CMK (cell line): ENCODE measurements around the gene RFX6.
"Not testable (repeated sequence)": the region's sequence is repeated elsewhere in the genome, so short reads cannot be mapped to it uniquely, and the experiment has no call there.

ENCODE experiments used
- DNase-seq: peaks from one replicate; pipeline ENCODE4 v3.0.0-alpha.2; 2010; ENCODE audit warnings: low read depth

Gene RFX6, protein sequence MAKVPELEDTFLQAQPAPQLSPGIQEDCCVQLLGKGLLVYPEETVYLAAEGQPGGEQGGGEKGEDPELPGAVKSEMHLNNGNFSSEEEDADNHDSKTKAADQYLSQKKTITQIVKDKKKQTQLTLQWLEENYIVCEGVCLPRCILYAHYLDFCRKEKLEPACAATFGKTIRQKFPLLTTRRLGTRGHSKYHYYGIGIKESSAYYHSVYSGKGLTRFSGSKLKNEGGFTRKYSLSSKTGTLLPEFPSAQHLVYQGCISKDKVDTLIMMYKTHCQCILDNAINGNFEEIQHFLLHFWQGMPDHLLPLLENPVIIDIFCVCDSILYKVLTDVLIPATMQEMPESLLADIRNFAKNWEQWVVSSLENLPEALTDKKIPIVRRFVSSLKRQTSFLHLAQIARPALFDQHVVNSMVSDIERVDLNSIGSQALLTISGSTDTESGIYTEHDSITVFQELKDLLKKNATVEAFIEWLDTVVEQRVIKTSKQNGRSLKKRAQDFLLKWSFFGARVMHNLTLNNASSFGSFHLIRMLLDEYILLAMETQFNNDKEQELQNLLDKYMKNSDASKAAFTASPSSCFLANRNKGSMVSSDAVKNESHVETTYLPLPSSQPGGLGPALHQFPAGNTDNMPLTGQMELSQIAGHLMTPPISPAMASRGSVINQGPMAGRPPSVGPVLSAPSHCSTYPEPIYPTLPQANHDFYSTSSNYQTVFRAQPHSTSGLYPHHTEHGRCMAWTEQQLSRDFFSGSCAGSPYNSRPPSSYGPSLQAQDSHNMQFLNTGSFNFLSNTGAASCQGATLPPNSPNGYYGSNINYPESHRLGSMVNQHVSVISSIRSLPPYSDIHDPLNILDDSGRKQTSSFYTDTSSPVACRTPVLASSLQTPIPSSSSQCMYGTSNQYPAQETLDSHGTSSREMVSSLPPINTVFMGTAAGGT

DNA sequence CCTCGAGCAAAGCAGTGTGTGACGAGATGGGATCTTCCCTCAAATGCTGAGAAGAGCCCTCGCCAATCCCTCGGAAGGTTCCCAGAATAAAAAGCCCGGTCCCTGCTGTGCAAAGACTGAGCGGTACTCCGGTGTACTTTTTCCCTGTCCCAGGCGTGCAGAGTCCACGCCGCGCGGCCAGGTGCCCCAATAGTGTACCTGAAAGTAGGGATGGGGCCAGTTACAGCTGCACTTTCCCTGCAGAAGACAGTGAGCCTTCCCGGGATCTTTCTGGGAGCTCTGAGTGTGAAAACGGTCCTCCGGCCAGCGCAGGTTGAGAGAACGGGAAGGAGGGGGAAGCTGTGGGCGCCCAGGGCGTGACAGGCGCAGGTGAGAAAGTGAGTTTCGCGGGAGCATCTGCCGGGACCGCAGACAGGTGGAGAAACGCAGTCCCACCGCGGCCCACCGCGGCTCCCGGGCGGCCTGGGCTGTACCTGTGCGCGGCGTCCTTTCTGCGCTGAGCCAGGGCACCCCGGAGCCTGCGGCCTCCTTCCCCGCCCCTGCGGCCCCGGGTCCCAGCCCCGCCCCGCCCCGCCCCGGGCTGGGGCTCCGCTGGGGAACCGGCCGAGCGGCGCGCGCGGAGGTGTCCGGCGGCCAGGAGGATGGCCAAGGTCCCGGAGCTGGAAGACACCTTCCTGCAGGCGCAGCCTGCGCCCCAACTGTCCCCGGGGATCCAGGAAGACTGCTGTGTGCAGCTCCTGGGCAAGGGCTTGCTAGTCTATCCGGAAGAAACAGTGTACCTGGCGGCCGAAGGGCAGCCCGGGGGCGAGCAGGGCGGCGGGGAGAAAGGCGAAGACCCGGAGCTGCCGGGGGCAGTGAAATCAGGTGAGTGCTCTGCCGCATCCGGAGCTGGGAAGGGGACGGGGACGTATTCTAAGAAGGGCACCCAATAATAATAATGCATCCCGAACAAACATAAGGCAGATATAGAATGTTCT lies at the start of gene RFX6:
Gene RFX6 (plus strand): TSS at position 608 of the 977 bp plus-strand sequence. CDS start 34 bp downstream, at position 642.
- DNase-seq = no peak

DNA sequence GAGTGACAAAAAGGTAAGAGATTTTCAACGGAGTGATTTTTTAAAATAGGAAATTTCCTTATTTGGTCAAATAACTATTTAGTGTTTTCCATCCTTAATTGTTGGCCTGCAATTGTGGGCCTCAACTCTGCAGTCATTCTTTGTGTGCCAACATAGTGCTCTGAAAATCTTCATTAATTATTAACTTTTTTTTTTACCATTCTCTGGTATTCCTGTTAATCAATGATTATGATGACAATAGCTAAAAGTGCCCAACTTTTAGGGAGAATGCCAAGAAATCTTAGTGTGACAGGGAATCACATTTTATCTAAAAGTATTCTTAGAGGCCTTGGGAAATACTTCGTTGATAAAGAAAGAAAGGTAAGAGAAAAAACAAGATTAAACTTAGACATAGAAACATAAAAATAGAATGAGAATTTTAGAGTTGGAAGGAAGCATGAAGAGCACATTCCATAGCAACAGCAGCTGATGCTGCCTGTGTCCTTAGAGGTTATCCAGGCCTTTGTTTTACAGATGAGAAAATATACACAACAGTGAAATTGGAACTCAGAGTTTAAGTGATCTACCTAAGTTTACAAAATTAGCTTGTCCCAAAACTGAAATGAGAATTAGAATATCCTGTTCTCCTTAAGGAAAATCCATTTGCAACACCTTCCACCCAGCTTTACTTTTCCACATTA lies 49.3 kb upstream of the RFX6 start:
- no peak for DNase-seq

DNA sequence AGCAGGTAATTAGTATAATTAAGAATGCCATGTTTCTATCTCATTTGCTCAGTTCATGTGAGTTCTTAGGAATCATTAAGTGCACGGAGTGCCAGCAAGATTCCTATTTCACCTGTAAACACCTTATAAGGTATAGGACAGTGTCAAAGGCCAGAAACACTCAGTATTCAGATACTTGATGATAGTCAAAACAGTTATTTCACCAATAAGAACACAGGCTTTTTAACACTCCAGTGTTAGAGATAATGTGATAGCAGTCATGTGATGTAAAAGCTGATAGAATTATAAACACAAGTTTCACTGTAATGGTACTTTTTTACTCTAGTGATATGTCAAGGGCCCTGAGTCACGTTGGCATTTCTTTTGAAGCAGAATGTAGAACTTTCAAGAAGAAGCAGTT lies 48.1 kb upstream of the RFX6 start, which contains the start of gene GPRC6A:
Gene GPRC6A (minus strand): TSS at position 101 of the 400 bp plus-strand sequence. CDS start 70 bp downstream, at position 31.
- no peak for DNase-seq

DNA sequence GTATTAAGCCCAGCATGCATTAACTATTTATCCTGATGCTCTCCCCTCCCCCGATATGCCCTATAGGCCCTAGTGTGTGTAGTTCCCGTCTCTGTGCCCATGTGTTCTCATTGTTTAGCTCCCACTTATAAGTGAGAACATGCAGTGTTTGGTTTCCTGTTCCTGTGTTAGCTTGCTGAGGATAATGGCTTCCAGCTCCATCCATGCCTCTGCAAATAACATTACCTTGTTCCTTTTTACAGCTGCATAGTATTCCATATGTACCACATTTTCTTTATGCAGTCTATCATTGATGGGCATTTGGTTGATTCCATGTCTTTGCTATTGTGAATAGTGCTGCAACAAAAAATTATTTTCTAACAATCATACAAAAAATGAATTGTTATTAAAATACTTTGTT lies 42.5 kb upstream of the RFX6 start:
- not testable (repeated sequence) for DNase-seq

DNA sequence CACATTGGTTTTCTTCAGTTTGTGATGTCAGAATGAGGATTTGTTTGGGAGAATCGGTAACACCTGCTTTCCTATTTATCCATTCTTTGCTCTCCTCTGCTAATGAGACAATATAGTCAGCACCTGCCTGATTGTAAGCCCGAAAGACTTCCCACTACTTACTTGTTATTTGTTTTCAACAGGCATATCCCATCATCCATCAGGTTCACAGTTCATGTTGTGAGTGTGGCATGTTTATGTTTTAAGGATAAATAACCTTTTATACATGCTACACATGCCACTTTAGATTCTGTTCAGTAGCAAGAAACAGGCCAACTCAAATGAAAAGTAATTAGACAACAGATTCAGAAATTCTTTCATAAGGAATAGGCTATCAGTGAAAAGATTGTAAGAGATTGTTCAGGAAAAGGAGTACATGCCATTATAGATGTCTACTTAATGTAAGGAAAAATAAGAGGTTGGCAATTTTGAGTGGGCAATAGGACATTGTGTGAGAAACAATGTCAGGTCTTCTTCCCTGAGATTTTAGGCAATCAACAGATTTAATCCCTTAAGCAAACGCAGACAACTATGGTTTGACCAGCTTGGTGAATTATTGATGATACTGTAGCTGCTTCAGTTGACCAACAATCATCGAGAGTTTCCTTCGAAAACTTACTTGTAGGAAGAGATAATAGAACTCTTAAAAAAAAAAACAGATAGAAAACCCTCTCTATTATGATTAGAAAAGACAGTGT lies 40.3 kb upstream of the RFX6 start:
- DNase-seq = no peak

DNA sequence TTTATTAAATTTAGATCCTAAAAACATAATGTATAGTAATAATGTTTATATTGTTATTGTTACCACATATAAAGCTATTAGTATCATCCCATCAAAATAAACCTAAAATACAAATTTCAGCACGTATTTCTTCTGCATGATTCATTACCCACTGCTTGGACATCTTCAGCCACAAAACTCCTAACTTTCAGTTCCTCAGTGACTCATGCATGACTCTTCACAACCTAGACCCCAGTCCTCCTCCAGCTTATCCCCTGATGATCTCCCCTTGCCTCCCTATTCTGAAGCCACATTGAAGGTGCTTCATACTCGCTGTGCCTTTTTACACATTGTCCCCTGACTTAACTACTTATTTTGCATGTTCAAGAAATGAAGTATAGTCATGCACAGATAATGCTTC lies 37.0 kb upstream of the RFX6 start:
- no peak for DNase-seq

DNA sequence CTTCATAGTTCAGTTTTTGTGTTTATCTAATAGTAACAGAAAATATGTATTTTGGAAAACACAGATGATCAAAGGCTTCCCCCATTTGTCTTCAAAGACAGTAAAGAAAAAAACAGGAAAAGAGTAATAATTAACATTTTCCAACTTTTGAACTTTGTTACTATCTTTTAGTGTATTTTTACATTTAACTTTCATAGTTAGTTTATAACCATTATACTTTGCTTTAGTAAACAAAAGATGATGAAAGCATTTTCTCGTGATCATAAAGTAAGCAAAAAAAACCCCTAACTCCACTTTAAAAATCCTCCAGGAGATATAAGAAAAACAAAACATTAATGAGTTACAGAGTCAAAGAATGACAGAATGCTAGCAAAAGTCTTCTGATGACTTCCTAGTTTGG lies 34.6 kb upstream of the RFX6 start:
- no peak for DNase-seq

DNA sequence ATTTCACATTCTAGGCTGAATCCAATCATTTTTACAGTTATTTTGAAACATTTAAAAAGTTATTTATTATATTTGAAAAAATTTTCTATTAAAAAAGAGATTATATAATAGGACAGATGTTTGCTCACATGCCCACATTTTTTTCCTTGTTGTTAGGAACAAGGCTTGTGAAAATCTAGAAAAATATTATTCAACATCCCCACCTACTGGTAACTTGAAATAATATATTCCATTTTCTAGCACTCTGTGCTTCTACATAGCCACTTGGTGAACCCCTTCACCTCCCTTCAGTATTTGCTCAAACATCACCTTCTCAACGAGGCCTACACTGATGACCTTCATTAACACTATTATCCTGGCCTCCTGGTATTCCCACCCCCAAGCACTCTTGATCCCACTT lies 29.8 kb upstream of the RFX6 start:
- DNase-seq = no peak

DNA sequence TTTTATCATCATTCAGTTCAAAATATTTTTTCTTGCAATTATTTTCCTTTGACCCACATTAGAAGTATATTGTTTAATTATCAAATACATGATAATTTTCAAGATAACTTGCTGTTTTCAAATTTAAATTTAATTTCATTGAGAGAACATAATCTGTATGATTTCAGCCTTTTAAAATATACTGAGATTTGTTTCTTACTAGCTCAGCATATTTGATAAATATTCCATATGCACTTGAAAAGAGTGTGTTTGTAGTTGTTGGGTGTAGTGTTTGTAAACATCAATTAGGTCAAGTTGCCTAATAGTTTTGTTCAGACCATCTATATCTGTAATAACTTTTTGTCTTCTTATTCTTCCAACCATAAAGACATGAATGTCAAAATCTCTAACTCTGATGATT lies 19.0 kb upstream of the RFX6 start:
- no peak for DNase-seq

DNA sequence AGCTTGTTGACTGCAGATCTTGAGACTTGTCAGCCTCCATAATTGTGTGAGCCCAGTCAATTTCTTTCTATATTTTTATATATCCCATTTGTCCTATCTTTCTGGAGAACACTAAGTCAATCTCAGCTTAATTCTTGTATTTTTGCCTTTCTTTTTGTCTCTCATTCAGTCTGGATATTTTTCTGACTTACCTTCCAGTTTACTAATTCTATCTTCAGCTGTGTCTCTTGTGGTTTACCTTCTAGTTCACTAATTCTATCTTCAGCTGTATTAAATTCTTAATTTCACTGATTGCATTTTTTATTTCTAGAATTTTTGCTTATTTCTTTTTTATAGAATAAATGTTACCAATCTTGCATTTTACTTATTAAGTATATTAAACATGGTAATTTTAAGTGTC lies 17.8 kb upstream of the RFX6 start:
- peak; percentile 1 for DNase-seq

DNA sequence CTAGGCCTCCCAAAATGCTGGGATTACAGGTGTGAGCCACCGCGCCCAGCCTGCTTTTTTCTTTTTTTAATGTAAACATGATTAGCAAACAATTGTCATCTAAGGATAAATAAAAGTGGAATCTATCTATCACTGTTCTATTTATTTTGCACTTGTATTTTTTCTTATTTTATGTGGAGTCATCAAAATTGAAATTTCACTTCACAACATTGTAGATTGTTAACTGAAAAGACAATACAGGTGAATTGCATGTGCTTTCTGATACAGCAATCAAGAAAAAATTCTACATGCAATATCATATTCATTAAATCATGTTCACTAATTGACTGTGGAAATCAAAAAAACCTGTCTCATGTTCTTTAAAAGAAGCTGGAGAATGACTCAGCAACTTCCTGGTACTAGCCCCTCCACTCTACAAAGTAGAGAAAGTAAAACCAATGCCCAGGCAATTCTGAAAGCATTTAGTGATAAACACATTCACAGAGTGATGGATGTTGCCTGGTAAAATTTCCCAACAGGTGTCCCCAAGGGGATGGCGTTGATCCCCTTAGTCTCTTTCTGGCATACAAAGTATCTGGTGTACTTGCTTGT lies 10.7 kb upstream of the RFX6 start:
- no peak for DNase-seq

DNA sequence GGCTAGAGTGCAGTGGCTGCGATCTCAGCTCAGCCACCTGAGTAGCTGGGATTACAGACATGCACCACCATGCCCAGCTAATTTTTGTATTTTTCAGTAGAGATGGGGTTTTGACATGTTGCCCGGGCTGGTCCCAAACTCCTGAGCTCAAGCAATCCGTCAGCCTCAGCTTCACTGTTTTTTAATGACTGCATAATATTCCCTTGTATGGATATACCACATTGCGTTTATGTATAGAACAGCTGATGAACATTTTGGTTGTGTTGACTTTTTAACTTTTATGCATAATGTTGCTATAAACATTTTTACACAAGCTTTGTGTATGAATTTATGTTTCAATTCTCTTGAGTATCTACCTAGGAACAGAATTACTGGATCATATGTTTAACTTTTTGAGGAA lies 4.3 kb upstream of the RFX6 start:
- no peak for DNase-seq

DNA sequence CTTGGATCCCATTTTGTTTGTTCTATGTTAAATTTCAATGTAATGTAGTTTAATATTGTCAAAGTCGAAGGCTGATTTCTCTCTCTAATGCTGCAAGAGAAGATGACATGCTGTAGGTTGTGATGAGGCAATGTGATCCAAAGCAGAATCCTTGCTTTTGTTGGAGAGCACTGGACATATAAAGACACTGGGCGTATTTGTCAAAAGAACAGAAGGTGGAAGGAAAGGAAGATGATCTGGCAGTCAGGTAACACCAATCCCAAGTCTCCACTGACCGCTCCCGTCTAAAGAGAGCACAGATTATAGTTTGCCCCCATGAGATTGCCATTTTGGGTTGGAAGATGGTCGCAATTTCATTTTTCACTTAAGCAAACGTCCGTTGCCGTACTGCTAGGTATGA lies 935 bp upstream of the RFX6 start:
- no peak for DNase-seq

DNA sequence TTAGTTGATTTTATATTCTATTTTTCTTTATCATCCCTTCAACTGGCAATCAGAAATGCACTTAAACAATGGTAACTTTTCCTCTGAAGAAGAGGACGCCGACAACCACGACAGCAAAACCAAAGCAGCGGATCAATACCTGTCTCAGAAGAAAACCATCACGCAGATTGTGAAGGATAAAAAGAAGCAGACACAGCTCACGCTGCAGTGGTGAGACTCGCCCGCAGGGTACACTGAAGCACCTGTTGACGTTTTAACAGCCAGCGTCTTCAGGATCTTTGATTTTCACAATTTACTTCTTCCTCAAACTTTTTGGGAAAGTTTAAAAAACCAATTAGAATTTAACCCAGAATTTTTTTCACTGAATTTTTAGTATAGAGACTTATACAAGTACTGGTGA lies 701 bp downstream of the RFX6 start:
- no peak for DNase-seq

DNA sequence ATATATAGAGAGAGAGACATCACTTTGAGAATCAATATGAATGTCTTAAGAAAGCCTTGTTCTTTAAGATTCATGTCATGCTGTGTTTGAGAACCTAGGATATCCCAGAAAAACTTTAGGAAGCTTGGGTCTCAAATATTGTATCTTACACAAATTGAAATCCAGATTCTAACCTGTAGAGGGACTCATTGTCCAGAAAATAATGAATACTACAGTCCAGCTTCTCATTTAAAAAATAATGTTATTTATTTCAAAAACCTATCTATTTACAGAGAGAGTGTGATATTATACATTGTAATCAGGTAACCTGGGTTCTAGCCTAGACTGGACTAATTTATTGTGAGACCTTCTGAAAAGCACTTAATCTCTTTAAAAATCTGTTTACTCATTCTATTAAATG lies 4.2 kb downstream of the RFX6 start:
- DNase-seq = no peak

DNA sequence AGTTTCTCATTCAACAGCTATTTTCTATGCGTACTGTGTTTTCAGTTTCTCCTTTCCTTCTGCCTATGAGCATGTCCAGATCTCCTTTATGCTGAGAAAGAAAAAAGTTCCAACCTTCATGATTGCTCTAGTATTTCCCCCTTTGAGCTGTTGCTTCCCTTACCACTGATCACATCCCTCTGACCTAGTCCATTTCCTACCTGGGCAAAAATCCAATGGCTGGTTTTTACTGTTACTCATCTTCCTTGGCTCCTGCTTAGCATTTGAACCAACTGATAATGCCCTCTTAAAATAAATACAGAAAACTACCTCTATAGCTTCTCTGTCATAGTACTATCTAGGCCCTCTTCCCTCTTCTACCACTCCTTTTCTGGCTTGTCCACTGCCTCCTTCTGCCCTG lies 6.0 kb downstream of the RFX6 start:
- no peak for DNase-seq

DNA sequence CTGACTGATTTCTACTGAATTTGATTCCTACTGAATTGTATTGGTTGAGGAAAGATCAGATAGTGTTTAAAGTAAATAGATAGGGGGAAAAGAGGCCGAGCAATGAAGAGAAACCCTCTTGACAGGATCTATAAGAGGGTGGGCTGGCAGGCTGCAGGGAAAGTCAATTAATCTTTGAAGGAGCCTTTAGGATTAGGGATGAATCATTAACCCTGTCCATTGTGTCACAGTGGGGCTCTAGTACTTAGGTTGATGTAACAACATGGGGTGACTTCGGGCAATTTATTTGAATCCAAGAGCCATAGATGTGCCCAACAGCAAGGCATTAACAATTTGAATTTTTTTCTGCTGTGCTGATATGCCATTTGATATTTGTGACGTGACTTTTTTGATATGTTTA lies 7.5 kb downstream of the RFX6 start:
- DNase-seq = no peak

DNA sequence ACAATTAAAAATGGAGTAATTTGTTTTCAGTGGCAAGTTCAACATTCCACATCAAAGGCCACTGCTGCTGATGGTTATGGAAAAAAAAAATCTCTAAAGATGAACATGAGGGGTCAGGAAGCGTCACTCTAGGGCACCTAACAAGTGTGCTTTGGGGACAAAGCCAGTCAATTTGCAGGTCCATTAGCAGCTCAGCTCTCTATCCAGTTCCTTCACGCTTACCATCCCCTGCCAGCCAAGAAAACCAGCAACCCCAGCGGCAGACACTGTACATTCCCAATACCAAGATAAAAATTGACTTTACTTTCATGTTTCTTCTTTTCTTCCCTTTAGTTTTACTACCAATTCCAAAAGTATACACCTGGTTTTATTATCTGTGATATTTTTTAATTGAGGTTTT lies 10.1 kb downstream of the RFX6 start:
- no peak for DNase-seq

DNA sequence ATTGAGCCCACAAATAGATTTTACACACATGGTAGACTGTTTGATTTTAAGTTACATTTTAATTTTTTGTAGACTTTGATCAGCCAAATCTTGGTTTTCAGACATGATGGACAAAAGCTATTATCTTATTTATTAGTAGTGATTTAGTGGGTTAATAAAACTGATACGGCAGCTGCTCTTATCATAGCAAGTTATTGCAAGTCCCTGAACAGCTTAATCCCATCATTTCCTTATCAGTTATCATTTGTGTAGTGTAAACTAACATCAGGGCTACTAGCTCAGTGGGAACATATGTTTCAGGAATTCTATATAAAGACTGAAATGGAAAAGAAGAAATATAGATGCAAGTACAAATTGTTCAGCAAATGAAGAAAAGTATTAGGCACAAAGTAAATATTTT lies 10.9 kb downstream of the RFX6 start:
- DNase-seq = no peak

DNA sequence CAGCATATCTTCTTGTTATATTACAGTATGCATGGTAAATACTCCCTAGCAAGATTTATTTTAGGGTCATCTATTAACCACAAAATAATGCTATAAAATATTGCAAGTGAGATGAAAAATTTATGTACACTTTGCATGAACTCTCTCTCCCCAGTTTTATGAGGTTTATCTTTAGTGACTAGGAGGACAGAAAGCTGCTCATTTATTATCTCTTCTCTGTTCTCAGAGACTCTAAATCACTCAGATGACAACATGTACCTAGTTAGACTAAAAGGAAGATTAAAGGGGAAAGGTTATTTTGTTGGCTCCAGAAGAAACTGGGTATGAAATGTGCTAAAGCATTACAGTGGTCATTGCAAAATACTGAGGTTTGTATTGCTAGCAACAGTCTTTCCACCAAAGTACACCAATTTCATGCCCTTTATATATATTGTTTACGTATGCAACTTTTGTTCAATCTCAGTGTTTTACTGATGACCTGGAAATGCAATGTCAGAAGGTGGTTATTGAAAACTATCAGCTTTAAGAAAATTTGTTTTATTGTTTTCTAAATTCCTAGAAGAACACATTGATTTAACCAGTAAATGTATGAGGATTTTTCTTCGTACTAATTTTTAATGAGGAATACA lies 11.8 kb downstream of the RFX6 start:
- DNase-seq = no peak
